Naive B cell (primary cell): Measurements from ENCODE around the gene SMARCD3. TPM values are rescaled to one million over a fixed set of nuclear protein-coding genes. Genes with fewer than 3 reads are reported as not detected.

Experiments
- ATAC-seq, 2 donors: fragments of 150-1000 bp; cut with Tn5 transposase; 2 replicates each; pipeline ENCODE4 v1.10.0; 2021; ENCODE audit warnings: low read depth in 2 of 2, mild to moderate bottlenecking in 2 of 2, moderate library complexity in 2 of 2
- DNase-seq: peaks from one replicate; pipeline ENCODE4 v3.0.0; 2022
- H3K27ac Mint-ChIP-seq, 6 donors: one replicate each; pipeline ENCODE4 v1.8.0; 2020 to 2022; ENCODE audit warnings: mild to moderate bottlenecking in 6 of 6, mixed read lengths in 6 of 6, moderate library complexity in 5 of 6, inconsistent platforms in 2 of 6
- H3K27me3 Mint-ChIP-seq, 3 donors: one replicate each; pipeline ENCODE4 v1.8.0; 2021 to 2022; ENCODE audit warnings: mixed read lengths in 3 of 3, mild to moderate bottlenecking in 1 of 3
- H3K36me3 Mint-ChIP-seq, 2 donors: one replicate each; pipeline ENCODE4 v1.8.0; 2020 to 2022; ENCODE audit warnings: mixed read lengths in 2 of 2, inconsistent platforms in 1 of 2, mild to moderate bottlenecking in 1 of 2
- H3K4me1 Mint-ChIP-seq, 3 donors: one replicate each; pipeline ENCODE4 v1.8.0; 2020 to 2022; ENCODE audit warnings: mixed read lengths in 3 of 3, inconsistent platforms in 1 of 3, mild to moderate bottlenecking in 1 of 3, moderate library complexity in 1 of 3
- H3K4me3 Mint-ChIP-seq, 8 donors: one replicate each; pipeline ENCODE4 v1.8.0; 2020 to 2022; ENCODE audit warnings: mild to moderate bottlenecking in 8 of 8, mixed read lengths in 8 of 8, moderate library complexity in 8 of 8, inconsistent platforms in 2 of 8
- H3K9me3 Mint-ChIP-seq, 7 donors: one replicate each; pipeline ENCODE4 v1.8.0; 2020 to 2022; ENCODE audit warnings: mixed read lengths in 7 of 7, mild to moderate bottlenecking in 5 of 7, inconsistent platforms in 2 of 7, moderate library complexity in 1 of 7
- polyA plus RNA-seq, 6 donors: library from polyadenylated mRNA; unstranded; fragments of 300-500 nt; fragmentation: Illumina TruSeq; gene quantifications; one replicate each; pipeline ENCODE4 v1.2.3, GENCODE V29; 2021; ENCODE audit warnings: low read depth in 6 of 6

Gene SMARCD3
- 1 to 10 TPM in 1 of 6 donors, under 1 TPM in 3, not detected in 2; 0.35 to 3.1 (median 0.64) TPM for polyA plus RNA-seq

GRCh38 chr7:151248346-151249033 is at the start of gene SMARCD3:
SMARCD3 (minus strand) TSS chr7:151248694; CDS start chr7:151248562, 132 bp downstream.
- DNase-seq (peak; percentile 45), ATAC-seq (peak; percentile 37 to 42)
- Mint-ChIP-seq H3K27ac (peak within 1 kb of the TSS in 2 of 6 donors; percentile 10 to 93), H3K36me3 (no peaks in the 10 kb centered on the region), H3K27me3 (peaks cover 13 to 58% (median 53%) of the 10 kb centered on the region in 3 donors), H3K4me3 (peak within 1 kb of the TSS; percentile 82 to 95 (median 90)), H3K4me1 (peaks cover 43 to 68% (median 65%) of the 10 kb centered on the region in 3 donors), H3K9me3 (no peaks in the 10 kb centered on the region)

GRCh38 chr7:151296202-151296992 is 47.9 kb upstream of the SMARCD3 start:
- Mint-ChIP-seq H3K27me3 (peaks cover 35 to 56% (median 55%) of the 10 kb centered on the region in 3 donors), H3K4me3 (no peak overlapping the region), H3K4me1 (peaks cover 0 to 6% (median 0%) of the 10 kb centered on the region in 3 donors), H3K36me3 (no peaks in the 10 kb centered on the region), H3K9me3 (peaks cover 6 to 18% (median 11%) of the 10 kb centered on the region in 7 donors), H3K27ac (no peak overlapping the region)
- ATAC-seq: no peak
- DNase-seq: no peak

- peaks cover 26 to 39% (median 36%) of the 10 kb centered on the region in 3 donors for H3K27me3 Mint-ChIP-seq
- no peaks in the 10 kb centered on the region for H3K4me1 Mint-ChIP-seq
- DNase-seq (no peak), ATAC-seq (no peak)
- H3K9me3 Mint-ChIP-seq: peaks cover 6 to 17% (median 11%) of the 10 kb centered on the region in 7 donors
- no peak overlapping the region for H3K27ac Mint-ChIP-seq
- no peak overlapping the region for H3K4me3 Mint-ChIP-seq
- H3K36me3 Mint-ChIP-seq: no peaks in the 10 kb centered on the region
Observed at GRCh38 chr7:151292850-151293249, 44.4 kb upstream of the SMARCD3 start.

- Mint-ChIP-seq H3K36me3 (no peaks in the 10 kb centered on the region), H3K27ac (no peak overlapping the region), H3K9me3 (peaks cover 2 to 12% (median 7%) of the 10 kb centered on the region in 7 donors), H3K4me3 (no peak overlapping the region), H3K4me1 (no peaks in the 10 kb centered on the region), H3K27me3 (peaks cover 29 to 38% (median 37%) of the 10 kb centered on the region in 3 donors)
- ATAC-seq (no peak), DNase-seq (no peak)
Observed at GRCh38 chr7:151291206-151291605, 42.7 kb upstream of the SMARCD3 start.

- Mint-ChIP-seq H3K27ac (no peak overlapping the region), H3K36me3 (no peaks in the 10 kb centered on the region), H3K4me1 (no peaks in the 10 kb centered on the region), H3K27me3 (peaks cover 30 to 33% (median 30%) of the 10 kb centered on the region in 3 donors), H3K4me3 (no peak overlapping the region), H3K9me3 (peaks cover 0 to 5% (median 0%) of the 10 kb centered on the region in 7 donors)
- ATAC-seq (no peak), DNase-seq (no peak)
Observed at GRCh38 chr7:151290355-151290760, 41.9 kb upstream of the SMARCD3 start.

- Mint-ChIP-seq H3K9me3 (peaks cover 0 to 5% (median 0%) of the 10 kb centered on the region in 7 donors), H3K4me1 (no peaks in the 10 kb centered on the region), H3K4me3 (no peak overlapping the region), H3K27ac (no peak overlapping the region), H3K27me3 (peaks cover 28 to 30% (median 29%) of the 10 kb centered on the region in 3 donors), H3K36me3 (no peaks in the 10 kb centered on the region)
- ATAC-seq (no peak), DNase-seq (no peak)
Observed at GRCh38 chr7:151289891-151290290, 41.4 kb upstream of the SMARCD3 start.

- H3K27me3 Mint-ChIP-seq: peaks cover 26 to 44% (median 42%) of the 10 kb centered on the region in 3 donors
- DNase-seq (no peak), ATAC-seq (no peak)
- no peak overlapping the region for H3K27ac Mint-ChIP-seq
- H3K4me1 Mint-ChIP-seq: no peaks in the 10 kb centered on the region
- no peak overlapping the region for H3K4me3 Mint-ChIP-seq
- H3K9me3 Mint-ChIP-seq: peaks cover 0 to 6% (median 2%) of the 10 kb centered on the region in 7 donors
- H3K36me3 Mint-ChIP-seq: no peaks in the 10 kb centered on the region
Observed at GRCh38 chr7:151286148-151286547, 37.7 kb upstream of the SMARCD3 start.

GRCh38 chr7:151283302-151283701 is 34.8 kb upstream of the SMARCD3 start:
- Mint-ChIP-seq H3K36me3 (no peaks in the 10 kb centered on the region), H3K27me3 (peaks cover 40 to 72% (median 70%) of the 10 kb centered on the region in 3 donors), H3K4me1 (peaks cover 0 to 4% (median 0%) of the 10 kb centered on the region in 3 donors), H3K27ac (no peak overlapping the region), H3K4me3 (no peak overlapping the region), H3K9me3 (peaks cover 0 to 6% (median 2%) of the 10 kb centered on the region in 7 donors)
- no peak for DNase-seq
- no peak for ATAC-seq

GRCh38 chr7:151282111-151282510 is 33.6 kb upstream of the SMARCD3 start:
- no peak for ATAC-seq
- H3K27me3 Mint-ChIP-seq: peaks cover 40 to 78% (median 65%) of the 10 kb centered on the region in 3 donors
- DNase-seq: no peak
- H3K36me3 Mint-ChIP-seq: no peaks in the 10 kb centered on the region
- H3K27ac Mint-ChIP-seq: no peak overlapping the region
- H3K9me3 Mint-ChIP-seq: peaks cover 0 to 6% (median 2%) of the 10 kb centered on the region in 7 donors
- no peak overlapping the region for H3K4me3 Mint-ChIP-seq
- H3K4me1 Mint-ChIP-seq: peaks cover 0 to 4% (median 3%) of the 10 kb centered on the region in 3 donors

GRCh38 chr7:151281686-151282085 is 33.2 kb upstream of the SMARCD3 start:
- no peak overlapping the region for H3K4me3 Mint-ChIP-seq
- ATAC-seq (no peak), DNase-seq (no peak)
- H3K4me1 Mint-ChIP-seq: peaks cover 0 to 4% (median 4%) of the 10 kb centered on the region in 3 donors
- H3K27me3 Mint-ChIP-seq: peaks cover 41 to 76% (median 64%) of the 10 kb centered on the region in 3 donors
- H3K9me3 Mint-ChIP-seq: peaks cover 0 to 6% (median 2%) of the 10 kb centered on the region in 7 donors
- H3K36me3 Mint-ChIP-seq: no peaks in the 10 kb centered on the region
- H3K27ac Mint-ChIP-seq: peak overlapping the region in 1 of 6 donors; percentile 28

GRCh38 chr7:151280388-151281019 is 32.0 kb upstream of the SMARCD3 start:
- Mint-ChIP-seq H3K27me3 (peaks cover 41 to 88% (median 76%) of the 10 kb centered on the region in 3 donors), H3K36me3 (no peaks in the 10 kb centered on the region), H3K9me3 (peaks cover 0 to 6% (median 2%) of the 10 kb centered on the region in 7 donors), H3K27ac (no peak overlapping the region), H3K4me1 (peaks cover 7 to 15% (median 9%) of the 10 kb centered on the region in 3 donors), H3K4me3 (no peak overlapping the region)
- no peak for DNase-seq
- ATAC-seq: no peak

- Mint-ChIP-seq H3K27me3 (peaks cover 37 to 89% (median 82%) of the 10 kb centered on the region in 3 donors), H3K4me1 (peaks cover 7 to 15% (median 15%) of the 10 kb centered on the region in 3 donors), H3K27ac (no peak overlapping the region), H3K9me3 (peaks cover 0 to 6% (median 2%) of the 10 kb centered on the region in 7 donors), H3K4me3 (no peak overlapping the region), H3K36me3 (no peaks in the 10 kb centered on the region)
- no peak for ATAC-seq
- DNase-seq: no peak
Observed at GRCh38 chr7:151279868-151280267, 31.4 kb upstream of the SMARCD3 start.

GRCh38 chr7:151278949-151279348 is 30.5 kb upstream of the SMARCD3 start:
- DNase-seq: no peak
- H3K36me3 Mint-ChIP-seq: no peaks in the 10 kb centered on the region
- peaks cover 7 to 15% (median 15%) of the 10 kb centered on the region in 3 donors for H3K4me1 Mint-ChIP-seq
- peaks cover 0 to 6% (median 2%) of the 10 kb centered on the region in 7 donors for H3K9me3 Mint-ChIP-seq
- no peak for ATAC-seq
- H3K27me3 Mint-ChIP-seq: peaks cover 32 to 90% (median 84%) of the 10 kb centered on the region in 3 donors
- H3K4me3 Mint-ChIP-seq: peak overlapping the region in 1 of 8 donors; percentile 27
- H3K27ac Mint-ChIP-seq: no peak overlapping the region
